Measurements from ENCODE around the gene FLACC1.
"Not testable (repeated sequence)": the region's sequence is repeated elsewhere in the genome, so short reads cannot be mapped to it uniquely, and the experiment has no call there.

Gene FLACC1

GRCh38 chr2:201249889-201250288, 107.3 kb downstream of the FLACC1 start:
- Mint-ChIP-seq H3K27ac (peak overlapping the region; percentile 3 to 62), H3K27me3 (no peaks in the 10 kb centered on the region), H3K4me3 (no peak overlapping the region), H3K4me1 (ENCODE audit: low read depth in 2 of 2) (peaks cover 41 to 71% of the 10 kb centered on the region in 2 donors), H3K9me3 (no peaks in the 10 kb centered on the region), H3K36me3 (ENCODE audit: insufficient read depth) (peaks cover 24% of the 10 kb centered on the region)
- ATAC-seq (replicated peaks) (no peak), DNase-seq (no peak)

- DNase-seq (no peak), ATAC-seq (replicated peaks) (no peak)
- H3K27ac Mint-ChIP-seq = peak overlapping the region in 1 of 2 donors; percentile 11
- H3K27me3 Mint-ChIP-seq = no peaks in the 10 kb centered on the region
- H3K36me3 Mint-ChIP-seq (ENCODE audit: insufficient read depth) = peaks cover 18% of the 10 kb centered on the region
- H3K4me3 Mint-ChIP-seq = no peak overlapping the region
- H3K4me1 Mint-ChIP-seq (ENCODE audit: low read depth in 2 of 2) = peaks cover 33 to 70% of the 10 kb centered on the region in 2 donors
- no peaks in the 10 kb centered on the region for H3K9me3 Mint-ChIP-seq
Measured at GRCh38 chr2:201248288-201248844, 108.8 kb downstream of the FLACC1 start.

GRCh38 chr2:201246280-201246679, 110.9 kb downstream of the FLACC1 start:
- Mint-ChIP-seq H3K36me3 (ENCODE audit: insufficient read depth) (peaks cover 12% of the 10 kb centered on the region), H3K4me1 (ENCODE audit: low read depth in 2 of 2) (peaks cover 21 to 61% of the 10 kb centered on the region in 2 donors), H3K27me3 (no peaks in the 10 kb centered on the region), H3K9me3 (no peaks in the 10 kb centered on the region), H3K27ac (peak overlapping the region; percentile 20 to 52), H3K4me3 (no peak overlapping the region)
- DNase-seq (no peak), ATAC-seq (replicated peaks) (no peak)

GRCh38 chr2:201244829-201245228, 112.3 kb downstream of the FLACC1 start:
- DNase-seq = no peak
- H3K36me3 Mint-ChIP-seq (ENCODE audit: insufficient read depth) = peaks cover 20% of the 10 kb centered on the region

GRCh38 chr2:201242571-201243277, 114.4 kb downstream of the FLACC1 start:
- DNase-seq (no peak), ATAC-seq (replicated peaks) (no peak)
- peaks cover 18 to 51% of the 10 kb centered on the region in 2 donors for H3K4me1 Mint-ChIP-seq (ENCODE audit: low read depth in 2 of 2)
- peaks cover 22% of the 10 kb centered on the region for H3K36me3 Mint-ChIP-seq (ENCODE audit: insufficient read depth)
- H3K4me3 Mint-ChIP-seq = no peak overlapping the region
- H3K27me3 Mint-ChIP-seq = no peaks in the 10 kb centered on the region
- H3K9me3 Mint-ChIP-seq = no peaks in the 10 kb centered on the region
- H3K27ac Mint-ChIP-seq = peak overlapping the region in 1 of 2 donors; percentile 41

More at GRCh38 chr2:201244829-201245228, 112.3 kb downstream of the FLACC1 start:
- Mint-ChIP-seq H3K4me3 (no peak overlapping the region), H3K27ac (peak overlapping the region; percentile 67 to 80), H3K4me1 (ENCODE audit: low read depth in 2 of 2) (peaks cover 17 to 58% of the 10 kb centered on the region in 2 donors), H3K27me3 (no peaks in the 10 kb centered on the region), H3K9me3 (no peaks in the 10 kb centered on the region)
- ATAC-seq (replicated peaks) = no peak

GRCh38 chr2:201239167-201239935, 117.8 kb downstream of the FLACC1 start:
- H3K9me3 Mint-ChIP-seq; ATAC-seq (replicated peaks); H3K4me3 Mint-ChIP-seq; H3K27me3 Mint-ChIP-seq; DNase-seq: not testable (repeated sequence)
- H3K27ac Mint-ChIP-seq = peak overlapping the region; percentile 85
- H3K36me3 Mint-ChIP-seq (ENCODE audit: insufficient read depth) = peaks cover 34% of the 10 kb centered on the region
- peaks cover 21 to 54% of the 10 kb centered on the region in 2 donors for H3K4me1 Mint-ChIP-seq (ENCODE audit: low read depth in 2 of 2)
